ENCODE measurements around the gene DIPK1A.

- TF ChIP-seq POLR2A (IDR thresholded peaks at IDR 0.05) (no peak), CTCF (IDR thresholded peaks at IDR 0.05) (no peak)
These were observed 166.1 kb downstream of the DIPK1A start for GRCh38 chr1:92795166-92795565.
